SH-SY5Y (cell line): ENCODE data around the gene SLCO6A1.

ENCODE experiments used
- GATA2 ChIP-seq: IDR thresholded peaks from 2 replicates; pipeline ENCODE4 v1.6.1; 2011; ENCODE audit warnings: mild to moderate bottlenecking, low read depth, low read length
- GATA3 ChIP-seq: IDR thresholded peaks from 2 replicates; pipeline ENCODE4 v1.6.1; 2011; ENCODE audit warnings: low read depth, mild to moderate bottlenecking, low read length, moderate library complexity

GRCh38 chr5:102450313-102450990 is 48.3 kb downstream of the SLCO6A1 start:
- no peak for TF ChIP-seq GATA2
- TF ChIP-seq GATA3, result no peak
